Activated CD8-positive, alpha-beta memory T cell treated with anti-CD3 and anti-CD28 coated beads, Interleukin-2, amount 10 ng/mL, durations not matched to agents 7 days and 5 days (primary cell): Measurements from ENCODE around the gene SOX13. TPM values are rescaled to one million over a fixed set of nuclear protein-coding genes. Genes with fewer than 3 reads are reported as not detected.
A peak's percentile ranks its signal among the peaks of the same experiment; 100 is the strongest.
"Not testable (repeated sequence)": the region's sequence is repeated elsewhere in the genome, so short reads cannot be mapped to it uniquely, and the experiment has no call there.

Source experiments
- ATAC-seq: fragments of 150-1000 bp; cut with Tn5 transposase; one replicate; pipeline ENCODE4 v1.10.0; 2021; ENCODE audit warnings: moderate library complexity
- CTCF ChIA-PET: fragments of 350-600 bp; sonication (Branson Sonifier 250); formaldehyde crosslinking; loops from one replicate; lab custom pipeline; 2021; ENCODE audit warnings: antibody characterized with exemption; lab: Charles Lee
- DNase-seq: peaks from one replicate; pipeline ENCODE4 v3.0.0-alpha.2; 2020
- H3K27ac Mint-ChIP-seq: one replicate; pipeline ENCODE4 v1.8.0; 2021; ENCODE audit warnings: mild to moderate bottlenecking, mixed read lengths
- H3K27me3 Mint-ChIP-seq: one replicate; pipeline ENCODE4 v1.8.0; 2021; ENCODE audit warnings: mixed read lengths
- H3K36me3 Mint-ChIP-seq: one replicate; pipeline ENCODE4 v1.8.0; 2021; ENCODE audit warnings: mild to moderate bottlenecking, mixed read lengths
- H3K4me1 Mint-ChIP-seq: one replicate; pipeline ENCODE4 v1.8.0; 2021; ENCODE audit warnings: mixed read lengths
- H3K4me3 Mint-ChIP-seq: one replicate; pipeline ENCODE4 v1.8.0; 2021; ENCODE audit warnings: mild to moderate bottlenecking, moderate library complexity, mixed read lengths
- H3K9me3 Mint-ChIP-seq: one replicate; pipeline ENCODE4 v1.8.0; 2022; ENCODE audit warnings: low read depth, mixed read lengths
- total RNA-seq, 2 experiments: library from RNA; stranded (reverse); gene quantifications; one replicate each; pipeline ENCODE4 v1.2.3, GENCODE V29; 2021

SOX13 gene
- total RNA-seq, 2 experiments from 2014 or later = 1.0 to 1.9 TPM

DNA sequence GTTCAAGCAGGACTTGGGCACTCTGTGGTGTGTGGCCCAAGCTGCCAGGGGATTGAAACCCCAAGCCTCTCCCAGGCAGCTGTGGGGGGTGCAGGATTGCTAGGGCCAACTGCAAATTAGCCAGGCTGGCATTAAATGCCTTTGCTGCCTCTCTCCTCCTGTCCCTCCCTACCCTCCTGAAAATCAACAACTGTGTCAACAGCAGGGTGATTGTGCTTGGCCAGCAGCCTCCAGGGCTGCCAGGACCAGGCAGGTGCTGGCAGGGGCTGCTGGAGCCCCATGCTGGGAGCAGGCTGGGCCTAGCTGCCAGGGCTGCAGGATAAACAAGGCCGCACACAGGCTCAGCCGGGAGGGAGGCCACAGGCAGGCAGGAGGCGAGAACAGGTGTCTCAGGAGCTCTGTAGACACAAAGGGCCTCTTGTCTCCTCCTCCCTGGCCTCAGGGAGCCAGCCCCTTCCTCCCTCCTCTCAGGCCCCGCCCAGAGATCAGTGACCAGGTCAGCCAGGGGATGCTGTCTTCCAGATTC, 11.4 kb downstream of the SOX13 start:
- CTCF ChIA-PET = no interaction called here

GRCh38 chr1:204085876-204086275, 13.0 kb downstream of the SOX13 start:
- CTCF ChIA-PET = no interaction called here
- Mint-ChIP-seq H3K27me3 (no peaks in the 10 kb centered on the region), H3K27ac (no peak overlapping the region), H3K36me3 (no peaks in the 10 kb centered on the region), H3K4me3 (no peak overlapping the region), H3K9me3 (no peaks in the 10 kb centered on the region), H3K4me1 (no peaks in the 10 kb centered on the region)
- DNase-seq = no peak
- no peak for ATAC-seq

More for the DNA sequence above, 11.4 kb downstream of the SOX13 start:
- no peaks in the 10 kb centered on the region for H3K27me3 Mint-ChIP-seq
- ATAC-seq (no peak), DNase-seq (no peak)
- peaks cover 5% of the 10 kb centered on the region for H3K4me1 Mint-ChIP-seq
- H3K9me3 Mint-ChIP-seq = no peaks in the 10 kb centered on the region
- H3K27ac Mint-ChIP-seq = no peak overlapping the region
- H3K4me3 Mint-ChIP-seq = no peak overlapping the region
- no peaks in the 10 kb centered on the region for H3K36me3 Mint-ChIP-seq

GRCh38 chr1:204087181-204087892, 14.4 kb downstream of the SOX13 start:
- no peak overlapping the region for H3K27ac Mint-ChIP-seq
- H3K36me3 Mint-ChIP-seq = no peaks in the 10 kb centered on the region
- no peak for DNase-seq
- H3K4me1 Mint-ChIP-seq = no peaks in the 10 kb centered on the region
- H3K27me3 Mint-ChIP-seq = peaks cover 2% of the 10 kb centered on the region
- no peak overlapping the region for H3K4me3 Mint-ChIP-seq
- no peaks in the 10 kb centered on the region for H3K9me3 Mint-ChIP-seq
- CTCF ChIA-PET = no interaction called here
- peak; percentile 39 for ATAC-seq

DNA sequence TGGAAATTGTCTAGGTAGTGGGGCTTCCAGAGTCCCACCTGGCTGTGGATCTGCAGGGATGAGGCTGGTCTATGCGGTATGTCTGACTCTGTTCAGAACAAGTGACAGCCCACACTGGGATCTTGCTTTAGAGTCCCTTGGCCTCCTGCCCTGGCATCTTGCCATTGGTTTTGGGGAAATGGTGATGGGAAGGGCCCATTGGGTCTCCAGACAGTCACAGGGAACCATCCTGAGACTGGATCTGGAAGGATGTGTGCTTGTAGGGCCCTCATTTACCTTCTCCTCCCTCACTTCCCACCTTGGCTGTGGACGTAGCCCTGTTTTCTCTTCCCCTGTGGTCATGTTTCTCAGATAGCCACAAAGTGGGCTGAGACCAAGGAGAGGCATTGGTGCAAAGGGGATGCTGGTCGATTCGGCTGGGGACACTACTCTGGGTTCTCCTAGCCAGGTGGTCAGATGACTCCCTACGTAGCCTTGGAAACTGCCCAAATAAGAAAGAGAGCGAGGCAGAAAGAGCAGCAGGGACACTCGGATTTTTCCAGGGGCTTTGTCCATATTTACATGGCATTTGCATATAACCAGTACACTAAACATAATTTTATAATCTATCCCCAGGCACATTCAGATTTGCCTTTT, 15.1 kb downstream of the SOX13 start:
- no peak for DNase-seq
- no peaks in the 10 kb centered on the region for H3K4me1 Mint-ChIP-seq
- no peak overlapping the region for H3K4me3 Mint-ChIP-seq
- H3K27ac Mint-ChIP-seq = no peak overlapping the region
- no peak for ATAC-seq
- H3K9me3 Mint-ChIP-seq = no peaks in the 10 kb centered on the region
- CTCF ChIA-PET = no interaction called here
- H3K36me3 Mint-ChIP-seq = no peaks in the 10 kb centered on the region
- peaks cover 2% of the 10 kb centered on the region for H3K27me3 Mint-ChIP-seq

DNA sequence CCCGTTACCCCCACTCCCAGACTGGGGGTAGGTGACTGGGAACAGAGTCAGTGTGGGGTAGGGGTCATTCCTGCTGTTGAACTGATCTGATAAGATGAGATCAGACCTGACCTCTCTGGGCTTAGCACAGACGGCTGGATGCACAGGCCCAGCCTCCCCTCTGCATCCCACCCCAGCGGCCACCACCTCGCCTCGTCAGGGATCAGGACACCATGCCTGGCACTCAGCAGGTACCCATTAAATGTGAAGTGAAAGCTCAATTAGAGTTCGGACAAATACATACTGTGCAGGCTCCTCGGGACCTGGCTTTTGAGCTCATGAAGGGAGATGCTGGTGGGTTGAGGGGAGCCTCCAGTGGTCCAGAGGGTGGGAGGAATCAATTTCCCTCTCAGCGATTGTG, 15.7 kb downstream of the SOX13 start:
- no peak overlapping the region for H3K4me3 Mint-ChIP-seq

DNA sequence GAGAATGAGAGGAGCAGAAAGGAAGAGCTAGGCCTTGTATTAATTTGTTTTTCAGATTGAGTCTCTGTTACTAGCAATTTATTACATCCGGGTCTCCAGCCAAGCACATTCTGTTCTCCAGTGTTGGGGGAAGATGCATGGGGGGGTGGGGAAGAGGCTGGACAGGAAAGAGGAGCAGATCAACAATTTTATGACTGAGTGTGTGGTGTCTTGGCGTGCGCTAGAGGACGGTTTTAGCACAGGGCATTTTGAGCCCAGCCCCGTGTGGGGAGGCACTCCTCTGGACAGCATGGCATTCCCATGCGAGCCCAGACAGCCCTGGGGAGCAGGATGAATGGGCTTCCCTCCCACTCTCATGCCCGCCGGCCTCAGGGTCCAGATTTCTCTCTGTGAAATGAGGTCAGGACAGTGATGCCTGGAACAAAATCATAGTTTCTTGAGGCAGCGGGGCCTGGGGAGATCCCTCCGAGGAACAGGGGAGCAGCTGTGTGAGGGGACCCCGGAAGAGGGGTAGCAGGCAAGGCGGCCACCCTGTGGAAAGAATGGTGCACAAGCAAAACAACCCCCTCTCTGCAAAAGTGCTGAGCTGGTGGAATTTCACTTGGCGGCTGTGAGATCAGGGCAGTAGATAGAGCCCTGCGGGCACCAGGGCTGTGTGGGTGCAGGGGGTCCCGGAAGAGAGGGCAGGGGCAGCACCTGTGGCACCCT, 16.3 kb downstream of the SOX13 start:
- no peak for ATAC-seq
- H3K36me3 Mint-ChIP-seq = no peaks in the 10 kb centered on the region
- H3K9me3 Mint-ChIP-seq = no peaks in the 10 kb centered on the region
- H3K4me1 Mint-ChIP-seq = no peaks in the 10 kb centered on the region
- DNase-seq = no peak
- no peak overlapping the region for H3K4me3 Mint-ChIP-seq
- peaks cover 2% of the 10 kb centered on the region for H3K27me3 Mint-ChIP-seq
- H3K27ac Mint-ChIP-seq = no peak overlapping the region
- CTCF ChIA-PET = interaction anchor here (1.3 kb wide), 1 partner anchor 40 kb away, joined by 4 read pairs; no protein-coding TSS in a partner anchor

More for the DNA sequence above, 15.7 kb downstream of the SOX13 start:
- DNase-seq (no peak), ATAC-seq (no peak)
- no peak overlapping the region for H3K27ac Mint-ChIP-seq
- H3K9me3 Mint-ChIP-seq = no peaks in the 10 kb centered on the region
- H3K4me1 Mint-ChIP-seq = no peaks in the 10 kb centered on the region
- no peaks in the 10 kb centered on the region for H3K36me3 Mint-ChIP-seq
- CTCF ChIA-PET = no interaction called here
- H3K27me3 Mint-ChIP-seq = peaks cover 2% of the 10 kb centered on the region

- H3K36me3 Mint-ChIP-seq, H3K4me1 Mint-ChIP-seq, H3K27ac Mint-ChIP-seq, DNase-seq, ATAC-seq, H3K9me3 Mint-ChIP-seq, H3K4me3 Mint-ChIP-seq, H3K27me3 Mint-ChIP-seq: not testable (repeated sequence)
- CTCF ChIA-PET = interaction anchor here (0.7 to 1.3 kb wide), 2 partner anchors 39 to 143 kb away, joined by 3 to 4 read pairs; no protein-coding TSS in a partner anchor
Measured at GRCh38 chr1:204090132-204090531, 17.2 kb downstream of the SOX13 start.

- Mint-ChIP-seq H3K36me3 (no peaks in the 10 kb centered on the region), H3K4me1 (no peaks in the 10 kb centered on the region), H3K4me3 (no peak overlapping the region), H3K27ac (no peak overlapping the region), H3K9me3 (no peaks in the 10 kb centered on the region), H3K27me3 (peaks cover 6% of the 10 kb centered on the region)
- no peak for ATAC-seq
- CTCF ChIA-PET = no interaction called here
- no peak for DNase-seq
Measured at GRCh38 chr1:204091066-204091465, 18.2 kb downstream of the SOX13 start.

DNA sequence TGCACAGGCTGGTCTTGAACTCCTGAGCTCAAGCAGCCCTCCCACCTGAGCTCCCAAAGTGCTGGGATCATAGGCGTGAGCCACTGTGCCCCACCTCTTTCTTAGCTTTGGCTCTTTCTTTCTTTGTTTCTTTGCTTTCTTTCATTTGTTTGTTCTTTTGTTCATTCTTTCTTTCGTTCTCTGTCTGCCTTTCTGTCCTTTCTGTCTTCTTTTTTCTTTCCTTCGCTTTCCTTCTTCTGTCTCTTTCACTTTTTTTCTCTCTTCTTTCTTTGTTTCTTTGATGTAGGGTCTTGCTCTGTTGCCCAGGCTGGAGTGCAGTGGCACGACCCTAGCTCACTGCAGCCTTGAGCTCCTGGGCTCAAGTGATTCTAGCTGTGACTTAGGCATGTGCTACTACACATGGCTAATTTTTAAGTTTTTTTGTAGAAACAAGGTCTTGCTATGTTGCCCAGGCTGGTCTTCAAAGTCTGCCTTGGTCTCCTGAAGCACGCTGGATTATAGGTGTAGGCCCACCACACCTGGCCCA, 18.9 kb downstream of the SOX13 start:
- peaks cover 9% of the 10 kb centered on the region for H3K27me3 Mint-ChIP-seq
- no peak overlapping the region for H3K4me3 Mint-ChIP-seq
- DNase-seq (no peak), ATAC-seq (no peak)
- H3K4me1 Mint-ChIP-seq = no peaks in the 10 kb centered on the region
- CTCF ChIA-PET = no interaction called here
- no peaks in the 10 kb centered on the region for H3K9me3 Mint-ChIP-seq
- no peak overlapping the region for H3K27ac Mint-ChIP-seq
- H3K36me3 Mint-ChIP-seq = no peaks in the 10 kb centered on the region

DNA sequence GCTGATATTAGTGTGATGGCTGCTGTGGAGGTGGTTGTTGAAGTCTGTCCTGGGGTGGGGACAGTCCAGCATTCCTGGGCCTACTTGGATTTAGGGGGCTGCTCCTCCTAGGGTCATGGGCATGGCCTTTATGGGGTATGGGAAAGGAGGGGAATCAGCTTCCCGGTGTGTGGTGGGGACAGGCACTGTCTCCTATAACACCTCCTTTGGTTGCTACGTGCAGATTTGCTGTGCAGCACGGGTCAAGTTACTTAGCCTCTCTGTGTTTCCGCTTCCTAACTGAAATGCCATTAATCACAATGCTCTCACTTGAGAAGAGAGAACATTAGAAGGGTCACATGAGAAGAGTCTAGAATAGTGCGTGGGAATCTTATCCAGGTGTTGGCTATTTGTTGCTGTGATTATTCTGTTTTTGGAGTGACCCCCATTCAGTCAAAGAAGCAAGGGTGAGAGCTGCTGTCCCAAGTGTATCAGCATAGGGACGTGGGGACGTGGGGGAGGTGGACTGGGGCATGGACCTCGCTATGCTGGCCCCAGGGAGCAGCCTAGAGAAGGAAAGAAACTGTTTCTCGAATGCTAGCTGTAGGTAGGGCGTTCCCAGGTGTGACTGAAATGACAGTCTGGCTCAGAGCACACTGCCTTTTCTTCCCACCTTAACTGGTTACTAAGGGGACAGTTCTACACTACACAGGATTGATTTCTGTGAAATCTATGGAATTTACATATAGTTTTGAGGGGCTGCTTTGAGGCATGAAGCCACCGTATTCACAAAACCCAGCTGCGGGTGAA, 19.9 kb downstream of the SOX13 start:
- Mint-ChIP-seq H3K4me3 (no peak overlapping the region), H3K27me3 (peaks cover 10% of the 10 kb centered on the region), H3K9me3 (no peaks in the 10 kb centered on the region), H3K4me1 (no peaks in the 10 kb centered on the region), H3K27ac (no peak overlapping the region), H3K36me3 (no peaks in the 10 kb centered on the region)
- CTCF ChIA-PET = interaction anchor here (1.4 kb wide), 1 partner anchor 36 kb away, joined by 6 read pairs; no protein-coding TSS in a partner anchor
- DNase-seq (no peak), ATAC-seq (no peak)

GRCh38 chr1:204093421-204093717, 20.5 kb downstream of the SOX13 start:
- no peak overlapping the region for H3K27ac Mint-ChIP-seq
- no peaks in the 10 kb centered on the region for H3K9me3 Mint-ChIP-seq
- ATAC-seq (no peak), DNase-seq (no peak)
- no peaks in the 10 kb centered on the region for H3K4me1 Mint-ChIP-seq
- peaks cover 10% of the 10 kb centered on the region for H3K27me3 Mint-ChIP-seq
- H3K4me3 Mint-ChIP-seq = no peak overlapping the region
- no peaks in the 10 kb centered on the region for H3K36me3 Mint-ChIP-seq
- CTCF ChIA-PET = interaction anchor here (1.4 kb wide), 1 partner anchor 35 kb away, joined by 6 read pairs; no protein-coding TSS in a partner anchor

DNA sequence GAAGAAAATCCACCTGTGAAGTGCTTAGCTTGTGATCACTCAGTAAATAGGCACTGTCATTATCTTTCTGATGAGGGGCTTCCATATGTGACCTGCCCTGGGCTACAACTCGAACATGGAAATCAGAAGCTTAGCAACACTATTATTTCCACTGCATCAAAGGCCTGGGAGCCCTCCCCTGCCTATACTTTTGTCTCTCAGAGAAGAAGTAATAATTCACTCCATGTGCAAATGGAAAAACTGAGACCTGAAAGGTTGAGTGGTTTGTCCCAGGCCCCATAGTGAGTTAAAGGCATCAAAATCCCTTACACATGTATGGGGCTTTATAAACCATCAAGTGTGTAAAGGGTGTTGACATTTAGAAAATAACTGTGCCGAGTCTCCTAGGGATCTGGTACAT, 20.9 kb downstream of the SOX13 start:
- Mint-ChIP-seq H3K27me3 (peaks cover 10% of the 10 kb centered on the region), H3K4me1 (no peaks in the 10 kb centered on the region), H3K9me3 (no peaks in the 10 kb centered on the region), H3K36me3 (no peaks in the 10 kb centered on the region), H3K4me3 (no peak overlapping the region), H3K27ac (no peak overlapping the region)
- ATAC-seq = no peak
- CTCF ChIA-PET = interaction anchor here (1.4 kb wide), 1 partner anchor 35 kb away, joined by 6 read pairs; no protein-coding TSS in a partner anchor
- no peak for DNase-seq

DNA sequence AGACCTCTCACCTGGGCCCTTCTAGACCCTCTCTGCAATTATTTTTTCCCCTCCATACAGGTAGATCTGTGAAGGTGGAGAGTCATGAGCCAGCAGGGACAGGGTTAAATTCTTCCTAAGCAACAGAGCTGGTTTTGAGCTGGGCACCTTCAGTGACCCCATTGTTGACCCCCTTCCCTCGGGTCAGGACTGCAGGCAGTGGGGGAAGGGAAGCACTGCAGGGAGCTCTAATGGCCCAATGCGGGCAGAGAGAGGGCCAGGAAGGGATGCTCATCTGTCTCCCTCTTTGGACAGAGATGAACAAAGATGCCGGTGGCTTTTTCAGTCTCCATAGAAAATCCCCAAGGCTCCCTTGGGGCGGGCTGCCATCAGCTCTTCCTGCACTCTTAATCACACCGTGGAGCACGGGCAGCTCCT, 21.4 kb downstream of the SOX13 start:
- no peaks in the 10 kb centered on the region for H3K36me3 Mint-ChIP-seq
- ATAC-seq (no peak), DNase-seq (no peak)
- H3K4me1 Mint-ChIP-seq = no peaks in the 10 kb centered on the region
- H3K4me3 Mint-ChIP-seq = no peak overlapping the region
- CTCF ChIA-PET = no interaction called here
- no peaks in the 10 kb centered on the region for H3K9me3 Mint-ChIP-seq
- peaks cover 10% of the 10 kb centered on the region for H3K27me3 Mint-ChIP-seq
- H3K27ac Mint-ChIP-seq = no peak overlapping the region
